Mesenchymal stem cell (in vitro differentiated cells and primary cell): ENCODE results near the gene RERE.
"Not testable (repeated sequence)": the region's sequence is repeated elsewhere in the genome, so short reads cannot be mapped to it uniquely, and the experiment has no call there.

ENCODE experiments used
- DNase-seq: peaks from one replicate; pipeline ENCODE4 v3.0.0-alpha.2; 2013
- H2AFZ ChIP-seq: one replicate; pipeline ENCODE4 v1.6.1; 2013; ENCODE audit warnings: low read depth, mild to moderate bottlenecking, control low read depth, inconsistent platforms, low read length, moderate library complexity
- H2AK5ac ChIP-seq: 2 replicates; pipeline ENCODE4 v1.6.1; 2013; ENCODE audit warnings: low read length, moderate library complexity, mild to moderate bottlenecking, inconsistent platforms; ENCODE audit not compliant: severe bottlenecking
- H2BK120ac ChIP-seq: one replicate; pipeline ENCODE4 v1.6.1; 2013; ENCODE audit warnings: low read depth, mild to moderate bottlenecking, inconsistent platforms, low read length, moderate library complexity
- H2BK12ac ChIP-seq, 2 experiments: one replicate each; pipeline ENCODE4 v1.6.1; 2013; ENCODE audit warnings: inconsistent platforms in 2 of 2, low read length in 2 of 2, mild to moderate bottlenecking in 2 of 2, moderate library complexity in 2 of 2, control low read depth in 1 of 2
- H2BK15ac ChIP-seq: one replicate; pipeline ENCODE4 v1.6.1; 2013; ENCODE audit warnings: mild to moderate bottlenecking, low read depth, inconsistent platforms; ENCODE audit not compliant: poor library complexity, severe bottlenecking
- H2BK5ac ChIP-seq: 2 replicates; pipeline ENCODE4 v1.6.1; 2013; ENCODE audit warnings: low read depth, mild to moderate bottlenecking, low read length, control low read depth, inconsistent platforms; ENCODE audit not compliant: poor library complexity, severe bottlenecking
- H3K14ac ChIP-seq, 2 experiments: one replicate each; pipeline ENCODE4 v1.6.1; 2013; ENCODE audit warnings: inconsistent platforms in 2 of 2, low read length in 2 of 2, control low read depth in 1 of 2, mild to moderate bottlenecking in 1 of 2, moderate library complexity in 1 of 2
- H3K18ac ChIP-seq, 2 experiments: one replicate each; pipeline ENCODE4 v1.6.1; 2013; ENCODE audit warnings: inconsistent platforms in 2 of 2, low read length in 2 of 2, control low read depth in 1 of 2, low read depth in 1 of 2, mild to moderate bottlenecking in 1 of 2
- H3K23ac ChIP-seq, 2 experiments: one replicate each; pipeline ENCODE4 v1.6.1; 2013; ENCODE audit warnings: inconsistent platforms in 2 of 2, low read length in 2 of 2, mild to moderate bottlenecking in 2 of 2, moderate library complexity in 2 of 2, control low read depth in 1 of 2
- H3K27ac ChIP-seq: 2 replicates; pipeline ENCODE4 v1.5.1; 2013; ENCODE audit warnings: mild to moderate bottlenecking, moderate library complexity, low read length, control low read depth, inconsistent platforms; ENCODE audit not compliant: poor library complexity, severe bottlenecking
- H3K27me3 ChIP-seq, 2 experiments: 2 replicates each; pipeline versions ENCODE4 v1.6.1 to v1.7.0; 2013; ENCODE audit warnings: low read length in 2 of 2, mild to moderate bottlenecking in 2 of 2, moderate library complexity in 2 of 2, control low read depth in 1 of 2, inconsistent platforms in 1 of 2; ENCODE audit not compliant: control insufficient read depth in 1 of 2, insufficient read depth in 1 of 2
- H3K36me3 ChIP-seq, 2 experiments: 2 replicates each; pipeline versions ENCODE4 v1.6.1 to v1.7.0; 2013; ENCODE audit warnings: low read length in 2 of 2, control low read depth in 1 of 2, inconsistent platforms in 1 of 2, low read depth in 1 of 2, mild to moderate bottlenecking in 1 of 2; ENCODE audit not compliant: insufficient read depth in 2 of 2, control insufficient read depth in 1 of 2
- H3K4ac ChIP-seq, 2 experiments: one replicate each; pipeline ENCODE4 v1.6.1; 2013; ENCODE audit warnings: inconsistent platforms in 2 of 2, low read length in 2 of 2, mild to moderate bottlenecking in 2 of 2, moderate library complexity in 2 of 2, control low read depth in 1 of 2, low read depth in 1 of 2
- H3K4me1 ChIP-seq: 2 replicates; pipeline ENCODE4 v1.6.1; 2013; ENCODE audit warnings: low read depth, low read length, control low read depth; ENCODE audit not compliant: control insufficient read depth, insufficient read depth
- H3K4me2 ChIP-seq: 2 replicates; pipeline ENCODE4 v1.6.1; 2013; ENCODE audit warnings: low read length, mild to moderate bottlenecking, inconsistent platforms; ENCODE audit not compliant: poor library complexity, severe bottlenecking
- H3K4me3 ChIP-seq, 2 experiments: 2 replicates each; pipeline versions ENCODE4 v1.5.1 to v1.7.0; 2013; ENCODE audit warnings: low read length in 2 of 2, mild to moderate bottlenecking in 2 of 2, control low read depth in 1 of 2, low read depth in 1 of 2; ENCODE audit not compliant: insufficient read depth in 1 of 2
- H3K79me1 ChIP-seq: replicated peaks from 2 replicates; pipeline ENCODE4 v1.6.1; 2013; ENCODE audit warnings: mild to moderate bottlenecking, control low read depth, low read length, inconsistent platforms; ENCODE audit not compliant: poor library complexity, severe bottlenecking
- H3K9ac ChIP-seq: 2 replicates; pipeline ENCODE4 v1.7.0; 2013; ENCODE audit warnings: mild to moderate bottlenecking, low read length, moderate library complexity
- H3K9me3 ChIP-seq: 2 replicates; pipeline ENCODE4 v1.7.0; 2013; ENCODE audit warnings: mild to moderate bottlenecking, low read length; ENCODE audit not compliant: control insufficient read depth
- H4K8ac ChIP-seq: one replicate; pipeline ENCODE4 v1.6.1; 2013; ENCODE audit warnings: inconsistent platforms, mild to moderate bottlenecking, low read length, moderate library complexity
- H4K91ac ChIP-seq: one replicate; pipeline ENCODE4 v1.6.1; 2013; ENCODE audit warnings: mild to moderate bottlenecking, low read length, inconsistent platforms
- WGBS: methylation state at CpG from one replicate; pipeline ENCODE4 v1.1.7; 2013; ENCODE audit warnings: mixed read lengths; 5-methylcytosine and 5-hydroxymethylcytosine counted together

RERE gene

GRCh38 chr1:8789314-8790214 is 27.9 kb downstream of the RERE start:
- no peak overlapping the region for H3K4me2 ChIP-seq
- no peak overlapping the region for H2BK5ac ChIP-seq
- 85% methylated on average over 11 of the region's 11 CpGs for whole genome bisulfite sequencing

GRCh38 chr1:8787218-8787617 is 30.2 kb downstream of the RERE start:
- H3K14ac ChIP-seq = no peak overlapping the region
- DNase-seq = no peak
- no peak overlapping the region for H3K18ac ChIP-seq
- H2AK5ac ChIP-seq = no peak overlapping the region
- H3K4ac ChIP-seq = no peak overlapping the region
- H2BK15ac ChIP-seq = no peak overlapping the region
- H3K27ac ChIP-seq = no peak overlapping the region
- H3K4me2 ChIP-seq = no peak overlapping the region
- H4K8ac ChIP-seq = no peak overlapping the region
- no peak overlapping the region for H2BK5ac ChIP-seq
- H4K91ac ChIP-seq = no peak overlapping the region
- no peaks in the 10 kb centered on the region for H3K4me1 ChIP-seq
- WGBS = 100% methylated on average over 2 of the region's 3 CpGs
- H3K27me3 ChIP-seq = no peaks in the 10 kb centered on the region
- H3K79me1 ChIP-seq = peaks cover 31% of the 10 kb centered on the region
- H2BK12ac ChIP-seq = no peak overlapping the region
- H3K9ac ChIP-seq = no peak overlapping the region
- no peaks in the 10 kb centered on the region for H3K9me3 ChIP-seq
- no peak overlapping the region for H3K4me3 ChIP-seq
- no peak overlapping the region for H2AFZ ChIP-seq
- no peaks in the 10 kb centered on the region for H3K36me3 ChIP-seq
- H3K23ac ChIP-seq = no peak overlapping the region
- no peak overlapping the region for H2BK120ac ChIP-seq

More at GRCh38 chr1:8789314-8790214, 27.9 kb downstream of the RERE start:
- H3K79me1 ChIP-seq = peaks cover 24% of the 10 kb centered on the region
- H3K9ac ChIP-seq = no peak overlapping the region
- H2BK12ac ChIP-seq = no peak overlapping the region
- H3K4me3 ChIP-seq = no peak overlapping the region
- DNase-seq = no peak
- H3K9me3 ChIP-seq = no peaks in the 10 kb centered on the region
- peak overlapping the region in 1 of 2 experiments; percentile 86 for H3K23ac ChIP-seq
- H3K27me3 ChIP-seq = no peaks in the 10 kb centered on the region
- no peak overlapping the region for H3K14ac ChIP-seq
- H2BK120ac ChIP-seq = no peak overlapping the region
- H3K18ac ChIP-seq = peak overlapping the region in 1 of 2 experiments; percentile 21
- no peak overlapping the region for H2AK5ac ChIP-seq
- H4K8ac ChIP-seq = no peak overlapping the region
- no peak overlapping the region for H2BK15ac ChIP-seq
- H4K91ac ChIP-seq = no peak overlapping the region
- H3K27ac ChIP-seq = no peak overlapping the region
- no peak overlapping the region for H3K4ac ChIP-seq
- no peak overlapping the region for H2AFZ ChIP-seq
- no peaks in the 10 kb centered on the region for H3K4me1 ChIP-seq
- peaks cover 0 to under 1% of the 10 kb centered on the region in 2 experiments for H3K36me3 ChIP-seq

- H3K36me3 ChIP-seq, H2AK5ac ChIP-seq, H3K27ac ChIP-seq, H3K14ac ChIP-seq, H3K9me3 ChIP-seq, H3K18ac ChIP-seq, H3K4me1 ChIP-seq, H4K91ac ChIP-seq, H3K9ac ChIP-seq, H3K27me3 ChIP-seq, H4K8ac ChIP-seq, H3K4ac ChIP-seq, H3K4me3 ChIP-seq, DNase-seq, H2BK5ac ChIP-seq, H3K23ac ChIP-seq, H2AFZ ChIP-seq, H2BK120ac ChIP-seq, H2BK15ac ChIP-seq, H2BK12ac ChIP-seq, H3K4me2 ChIP-seq: not testable (repeated sequence)
- WGBS = 94% methylated on average over 4 of the region's 4 CpGs
- peaks cover 31% of the 10 kb centered on the region for H3K79me1 ChIP-seq
These were observed 31.2 kb downstream of the RERE start for GRCh38 chr1:8786204-8786603.

GRCh38 chr1:8782955-8783354 is 34.5 kb downstream of the RERE start:
- H3K79me1 ChIP-seq = peaks cover 25% of the 10 kb centered on the region
- H2BK120ac ChIP-seq = no peak overlapping the region
- H4K8ac ChIP-seq = no peak overlapping the region
- no peak overlapping the region for H3K23ac ChIP-seq
- no peak overlapping the region for H3K9ac ChIP-seq
- no peaks in the 10 kb centered on the region for H3K36me3 ChIP-seq
- no peak overlapping the region for H2BK12ac ChIP-seq
- no peak overlapping the region for H3K4me3 ChIP-seq
- H3K4me2 ChIP-seq = no peak overlapping the region
- H2BK15ac ChIP-seq = no peak overlapping the region
- no peak overlapping the region for H3K4ac ChIP-seq
- H3K27me3 ChIP-seq = no peaks in the 10 kb centered on the region
- no peak overlapping the region for H2AK5ac ChIP-seq
- no peak overlapping the region for H2BK5ac ChIP-seq
- H3K4me1 ChIP-seq = no peaks in the 10 kb centered on the region
- 98% methylated on average over 2 of the region's 2 CpGs for WGBS
- H4K91ac ChIP-seq = no peak overlapping the region
- no peak for DNase-seq
- H2AFZ ChIP-seq = no peak overlapping the region
- no peak overlapping the region for H3K18ac ChIP-seq
- no peaks in the 10 kb centered on the region for H3K9me3 ChIP-seq
- H3K27ac ChIP-seq = no peak overlapping the region
- no peak overlapping the region for H3K14ac ChIP-seq
